EH (cell line): ENCODE results near the gene C1D.
"Not testable (repeated sequence)": the region's sequence is repeated elsewhere in the genome, so short reads cannot be mapped to it uniquely, and the experiment has no call there.

Experiments used
- DNase-seq: peaks from one replicate; pipeline ENCODE4 v3.0.0-alpha.2; 2015; ENCODE audit warnings: low read depth

Gene C1D

DNA sequence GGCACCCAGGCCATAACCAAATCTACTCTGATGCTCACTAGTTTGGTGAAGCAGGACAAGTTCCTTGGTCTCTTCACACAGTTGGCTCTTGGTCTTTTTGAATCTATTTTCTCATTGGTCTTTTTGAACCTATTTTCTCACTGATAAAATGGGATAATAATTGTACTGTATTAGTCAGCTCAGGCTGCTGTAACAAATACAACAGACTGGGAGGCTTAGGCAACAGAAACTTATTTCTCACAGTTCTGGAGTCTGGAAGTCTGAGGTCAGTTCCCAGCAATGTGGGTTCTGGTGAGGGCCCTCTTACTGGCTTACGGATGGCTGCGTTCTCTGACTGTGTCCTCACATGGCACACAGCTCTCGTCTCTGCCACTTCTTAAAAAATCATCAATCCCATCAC lies 63.5 kb downstream of the C1D start:
- DNase-seq, result no peak

GRCh38 chr2:67997903-67998302 lies 64.9 kb downstream of the C1D start:
- DNase-seq, result no peak

GRCh38 chr2:67997528-67997900 lies 65.3 kb downstream of the C1D start:
- peak; percentile 79 for DNase-seq

DNA sequence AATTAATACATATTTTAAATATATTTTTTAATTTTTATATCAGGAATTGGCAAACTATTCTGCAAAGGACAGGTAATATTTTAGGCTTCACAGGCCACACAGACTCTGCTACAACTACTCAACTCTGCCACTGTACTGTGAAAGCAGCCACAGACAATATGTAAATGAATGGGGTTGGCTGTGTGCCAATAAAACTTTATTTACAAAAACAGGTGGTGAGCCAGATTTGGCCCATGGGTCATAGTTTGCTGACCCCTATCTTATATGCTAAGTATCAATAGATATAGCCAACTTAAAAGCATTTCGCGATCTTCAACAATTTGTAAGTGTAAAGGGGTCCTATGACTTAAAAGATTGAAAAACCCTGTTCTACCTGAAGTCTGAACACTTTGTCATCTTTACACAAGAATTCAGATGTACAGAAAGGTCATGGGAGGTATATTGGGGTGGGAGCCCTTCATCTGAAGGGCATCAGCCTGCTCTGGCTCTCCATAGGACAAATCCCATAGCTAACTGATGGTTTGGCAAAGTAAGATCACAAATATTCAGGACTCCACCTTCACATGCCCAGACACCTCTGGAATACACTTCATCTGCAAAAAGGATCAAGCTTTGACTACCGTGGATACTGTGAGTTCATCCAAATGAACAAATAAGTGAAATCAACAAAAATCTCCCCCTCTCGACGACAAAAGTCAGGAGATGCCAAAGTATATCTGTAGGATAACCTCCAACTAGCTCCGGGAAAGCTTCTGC lies 65.9 kb downstream of the C1D start:
- no peak for DNase-seq

DNA sequence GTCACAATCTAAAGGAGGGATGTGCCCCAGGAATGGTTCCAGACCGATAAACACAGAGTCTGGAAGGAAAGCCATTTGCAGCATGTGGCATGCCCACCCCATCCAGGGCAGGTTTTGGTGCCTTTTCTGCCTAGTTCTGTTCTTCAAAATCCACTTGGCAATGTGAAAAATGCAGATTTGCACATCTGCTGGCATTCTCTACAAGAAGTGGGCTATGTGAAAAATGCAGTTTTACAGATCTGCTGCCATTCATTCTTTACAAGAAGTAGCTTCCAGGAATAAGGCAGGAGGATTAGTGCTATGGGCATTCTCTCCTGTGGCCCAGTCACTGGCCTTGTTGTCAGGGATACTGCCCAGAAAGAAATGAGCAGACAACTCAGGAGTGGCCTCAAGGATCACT lies 68.1 kb downstream of the C1D start:
- DNase-seq, result peak; percentile 42

GRCh38 chr2:67994069-67994468 lies 68.7 kb downstream of the C1D start:
- not testable (repeated sequence) for DNase-seq

DNA sequence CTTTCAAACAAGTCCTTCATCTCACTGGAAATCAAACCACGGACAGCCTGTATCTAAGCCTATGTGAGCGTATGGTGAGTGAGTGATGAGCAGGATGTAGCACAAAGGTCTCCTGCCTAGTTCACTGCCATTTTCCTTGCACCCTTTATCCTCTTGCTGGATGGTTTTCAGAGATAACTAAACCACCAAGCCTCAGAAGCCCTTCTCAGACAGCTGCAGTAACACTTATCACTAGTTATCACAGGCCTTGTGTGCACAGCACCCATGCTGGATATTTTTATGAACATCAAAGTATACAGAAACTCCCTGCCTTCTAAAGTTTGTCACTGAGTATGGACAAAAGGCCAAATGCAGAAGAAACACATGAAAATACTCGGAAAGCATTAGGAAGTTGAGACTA lies 69.5 kb downstream of the C1D start:
- DNase-seq, result no peak

- peak; percentile 50 for DNase-seq
Observed at GRCh38 chr2:67991456-67991855, 71.3 kb downstream of the C1D start.
